Measurements from ENCODE around the gene MORN1. TPM values are rescaled to one million over a fixed set of nuclear protein-coding genes. Genes with fewer than 3 reads are reported as not detected.
"Not testable (repeated sequence)": the region's sequence is repeated elsewhere in the genome, so short reads cannot be mapped to it uniquely, and the experiment has no call there.

The MORN1 gene
- total RNA-seq, 2 donors from 2014 or later, result 7.0 to 8.4 TPM

DNA sequence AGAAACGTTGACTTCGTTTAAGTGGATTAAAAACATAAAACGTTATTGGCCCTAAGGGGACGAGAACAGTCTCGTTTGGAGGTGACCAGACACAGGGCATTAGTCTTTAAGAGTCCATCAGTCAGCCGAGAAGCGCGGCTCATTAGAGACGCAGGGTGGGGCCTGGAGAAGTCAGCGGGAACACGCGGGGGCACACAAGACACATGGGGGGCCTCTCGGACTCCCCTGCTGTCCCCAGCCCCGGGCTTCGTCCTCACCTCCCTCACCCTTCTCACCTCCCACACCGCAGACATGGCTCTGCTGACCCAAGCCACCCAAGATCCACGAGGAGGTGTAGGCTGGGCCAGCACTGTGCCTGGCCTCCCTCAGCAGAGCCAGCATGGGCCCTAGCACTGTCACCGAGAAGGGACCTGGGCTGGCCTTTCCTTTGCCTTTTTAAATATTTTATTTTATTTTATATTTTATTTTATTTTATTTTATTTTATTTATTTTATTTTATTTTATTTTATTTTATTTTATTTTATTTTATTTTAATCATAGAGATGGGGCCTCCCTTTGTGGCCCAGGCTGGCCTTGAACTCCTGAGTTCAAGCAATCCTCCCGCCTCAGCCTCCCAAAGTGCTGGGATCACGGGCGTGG lies 48.9 kb downstream of the MORN1 start:
- Mint-ChIP-seq H3K4me1 (no peaks in the 10 kb centered on the region), H3K4me3 (no peak overlapping the region), H3K27me3 (no peaks in the 10 kb centered on the region), H3K36me3 (ENCODE audit: low read depth) (no peaks in the 10 kb centered on the region), H3K27ac (no peak overlapping the region)
- no peak for DNase-seq
- no peak for ATAC-seq
- H3K9me3 ChIP-seq (ENCODE audit: control insufficient read depth, low read length, poor library complexity, severe bottlenecking), result no peaks in the 10 kb centered on the region

GRCh38 chr1:2341706-2342383 lies 49.5 kb downstream of the MORN1 start:
- H3K4me1 Mint-ChIP-seq, result no peaks in the 10 kb centered on the region
- H3K27ac Mint-ChIP-seq, result no peak overlapping the region
- no peaks in the 10 kb centered on the region for H3K36me3 Mint-ChIP-seq (ENCODE audit: low read depth)
- H3K4me3 Mint-ChIP-seq, result no peak overlapping the region
- ATAC-seq, result no peak
- no peak for DNase-seq
- no peaks in the 10 kb centered on the region for H3K27me3 Mint-ChIP-seq
- H3K9me3 ChIP-seq (ENCODE audit: control insufficient read depth, low read length, poor library complexity, severe bottlenecking), result no peaks in the 10 kb centered on the region

GRCh38 chr1:2340918-2341254 lies 50.5 kb downstream of the MORN1 start:
- DNase-seq, result no peak
- Mint-ChIP-seq H3K36me3 (ENCODE audit: low read depth) (no peaks in the 10 kb centered on the region), H3K27ac (no peak overlapping the region), H3K27me3 (no peaks in the 10 kb centered on the region), H3K4me3 (no peak overlapping the region), H3K4me1 (peaks cover 2% of the 10 kb centered on the region)
- no peaks in the 10 kb centered on the region for H3K9me3 ChIP-seq (ENCODE audit: control insufficient read depth, low read length, poor library complexity, severe bottlenecking)
- ATAC-seq, result no peak

GRCh38 chr1:2340086-2340917 lies 51.1 kb downstream of the MORN1 start:
- H3K4me1 Mint-ChIP-seq, result peaks cover 2% of the 10 kb centered on the region
- no peaks in the 10 kb centered on the region for H3K36me3 Mint-ChIP-seq (ENCODE audit: low read depth)
- H3K4me3 Mint-ChIP-seq, result no peak overlapping the region
- H3K9me3 ChIP-seq (ENCODE audit: control insufficient read depth, low read length, poor library complexity, severe bottlenecking), result no peaks in the 10 kb centered on the region
- no peak overlapping the region for H3K27ac Mint-ChIP-seq
- ATAC-seq (no peak), DNase-seq (no peak)
- H3K27me3 Mint-ChIP-seq, result no peaks in the 10 kb centered on the region

GRCh38 chr1:2339206-2340085 lies 51.9 kb downstream of the MORN1 start:
- no peak overlapping the region for H3K4me3 Mint-ChIP-seq
- no peak for DNase-seq
- no peak for ATAC-seq
- no peaks in the 10 kb centered on the region for H3K36me3 Mint-ChIP-seq (ENCODE audit: low read depth)
- H3K9me3 ChIP-seq (ENCODE audit: control insufficient read depth, low read length, poor library complexity, severe bottlenecking), result no peaks in the 10 kb centered on the region
- H3K27ac Mint-ChIP-seq, result no peak overlapping the region
- H3K4me1 Mint-ChIP-seq, result peaks cover 2% of the 10 kb centered on the region
- H3K27me3 Mint-ChIP-seq, result no peaks in the 10 kb centered on the region

DNA sequence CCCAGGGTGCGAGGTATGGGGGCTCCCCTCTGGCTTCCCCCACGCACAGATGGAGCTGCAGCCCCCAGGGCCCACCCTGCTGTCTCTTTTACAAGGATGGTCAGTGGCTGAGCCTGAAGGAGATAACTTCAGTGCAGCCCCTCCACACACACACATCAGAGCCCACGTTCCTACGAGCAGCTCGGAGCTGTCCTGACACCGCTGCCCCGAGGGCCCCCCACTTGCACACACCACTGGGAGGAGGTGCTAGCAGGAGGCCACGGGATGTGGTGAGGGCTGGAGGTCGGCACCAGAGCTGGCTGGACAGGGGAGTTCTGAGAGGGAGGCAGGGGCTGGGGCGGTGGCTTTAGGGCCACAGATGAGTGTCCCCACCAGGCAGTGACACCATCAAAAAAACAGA lies 53.9 kb downstream of the MORN1 start:
- no peaks in the 10 kb centered on the region for H3K36me3 Mint-ChIP-seq (ENCODE audit: low read depth)
- H3K4me1 Mint-ChIP-seq, result peaks cover 2% of the 10 kb centered on the region
- H3K27me3 Mint-ChIP-seq, result no peaks in the 10 kb centered on the region
- H3K27ac Mint-ChIP-seq, result no peak overlapping the region
- H3K4me3 Mint-ChIP-seq, result no peak overlapping the region
- H3K9me3 ChIP-seq (ENCODE audit: control insufficient read depth, low read length, poor library complexity, severe bottlenecking), result no peaks in the 10 kb centered on the region
- DNase-seq (no peak), ATAC-seq (no peak)

DNA sequence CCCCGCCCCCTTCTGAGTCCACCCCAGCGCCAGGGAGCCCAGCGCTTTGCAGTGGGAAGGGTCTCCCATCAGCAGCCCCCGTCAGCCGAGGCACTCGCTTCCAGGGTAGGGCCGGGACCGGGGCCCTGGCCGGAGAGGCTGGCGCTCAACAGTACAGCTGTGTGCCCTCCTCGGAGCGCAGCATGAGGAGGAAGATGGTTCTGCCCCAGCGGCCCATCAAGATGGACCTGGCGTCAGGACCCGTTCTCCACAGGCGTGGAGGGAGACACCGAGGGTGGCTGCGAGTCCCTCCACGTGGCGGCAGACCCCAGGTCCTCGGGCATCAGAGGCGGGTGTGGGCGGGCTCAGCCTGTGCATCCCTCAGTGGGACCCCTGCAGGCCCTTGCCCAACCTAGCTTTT lies 54.3 kb downstream of the MORN1 start:
- no peak for ATAC-seq
- no peaks in the 10 kb centered on the region for H3K27me3 Mint-ChIP-seq
- H3K4me3 Mint-ChIP-seq, result no peak overlapping the region

GRCh38 chr1:2336499-2336898 lies 54.9 kb downstream of the MORN1 start:
- no peaks in the 10 kb centered on the region for H3K9me3 ChIP-seq (ENCODE audit: control insufficient read depth, low read length, poor library complexity, severe bottlenecking)
- Mint-ChIP-seq H3K4me1 (peaks cover 2% of the 10 kb centered on the region), H3K27me3 (no peaks in the 10 kb centered on the region), H3K36me3 (ENCODE audit: low read depth) (no peaks in the 10 kb centered on the region), H3K4me3 (no peak overlapping the region), H3K27ac (no peak overlapping the region)
- no peak for DNase-seq
- ATAC-seq, result no peak

More for the DNA sequence above, 54.3 kb downstream of the MORN1 start:
- H3K36me3 Mint-ChIP-seq (ENCODE audit: low read depth), result no peaks in the 10 kb centered on the region
- DNase-seq, result no peak
- H3K9me3 ChIP-seq (ENCODE audit: control insufficient read depth, low read length, poor library complexity, severe bottlenecking), result no peaks in the 10 kb centered on the region
- no peak overlapping the region for H3K27ac Mint-ChIP-seq
- H3K4me1 Mint-ChIP-seq, result peaks cover 2% of the 10 kb centered on the region

GRCh38 chr1:2335721-2336455 lies 55.5 kb downstream of the MORN1 start:
- Mint-ChIP-seq H3K27ac (no peak overlapping the region), H3K36me3 (ENCODE audit: low read depth) (no peaks in the 10 kb centered on the region), H3K4me3 (no peak overlapping the region), H3K27me3 (no peaks in the 10 kb centered on the region), H3K4me1 (peaks cover 2% of the 10 kb centered on the region)
- DNase-seq, result no peak
- no peak for ATAC-seq
- H3K9me3 ChIP-seq (ENCODE audit: control insufficient read depth, low read length, poor library complexity, severe bottlenecking), result no peaks in the 10 kb centered on the region

GRCh38 chr1:2334883-2335534 lies 56.3 kb downstream of the MORN1 start:
- ATAC-seq, result no peak
- no peak overlapping the region for H3K4me3 Mint-ChIP-seq
- H3K27ac Mint-ChIP-seq, result no peak overlapping the region

DNA sequence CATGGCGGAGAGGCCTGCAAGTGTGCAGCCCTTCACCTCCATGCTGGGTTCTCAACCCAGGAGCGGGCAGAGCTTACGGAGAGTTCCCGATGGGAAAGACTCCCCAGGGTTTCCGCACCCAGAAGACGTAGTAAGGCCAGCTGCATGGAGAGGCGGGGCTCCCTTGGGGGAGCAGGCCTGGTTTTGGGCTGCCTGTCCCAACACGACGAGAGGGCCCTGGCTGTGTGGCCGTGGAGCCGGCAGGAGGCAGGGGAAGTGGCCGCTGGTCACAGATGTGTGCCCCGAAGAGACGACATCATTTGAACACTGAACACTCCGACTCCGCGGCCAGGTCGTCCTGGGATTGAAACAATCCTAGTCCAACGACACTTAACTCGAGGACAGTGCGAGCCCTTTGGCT lies 57.0 kb downstream of the MORN1 start:
- Mint-ChIP-seq H3K27ac (no peak overlapping the region), H3K4me1 (peaks cover 2% of the 10 kb centered on the region), H3K4me3 (no peak overlapping the region), H3K27me3 (no peaks in the 10 kb centered on the region), H3K36me3 (ENCODE audit: low read depth) (no peaks in the 10 kb centered on the region)
- DNase-seq (no peak), ATAC-seq (no peak)
- H3K9me3 ChIP-seq (ENCODE audit: control insufficient read depth, low read length, poor library complexity, severe bottlenecking), result no peaks in the 10 kb centered on the region

More at GRCh38 chr1:2334883-2335534, 56.3 kb downstream of the MORN1 start:
- DNase-seq, result no peak
- no peaks in the 10 kb centered on the region for H3K36me3 Mint-ChIP-seq (ENCODE audit: low read depth)
- H3K9me3 ChIP-seq (ENCODE audit: control insufficient read depth, low read length, poor library complexity, severe bottlenecking), result no peaks in the 10 kb centered on the region
- H3K4me1 Mint-ChIP-seq, result peaks cover 2% of the 10 kb centered on the region
- no peaks in the 10 kb centered on the region for H3K27me3 Mint-ChIP-seq

- not testable (repeated sequence) for H3K4me3 Mint-ChIP-seq
Observed at GRCh38 chr1:2331580-2331979, 59.8 kb downstream of the MORN1 start.

More at GRCh38 chr1:2331580-2331979, 59.8 kb downstream of the MORN1 start:
- not testable (repeated sequence) for H3K27me3 Mint-ChIP-seq; H3K36me3 Mint-ChIP-seq (ENCODE audit: low read depth); H3K9me3 ChIP-seq (ENCODE audit: control insufficient read depth, low read length, poor library complexity, severe bottlenecking); H3K27ac Mint-ChIP-seq; ATAC-seq; H3K4me1 Mint-ChIP-seq; DNase-seq

All from T-helper 17 cell (primary cell).